Renal pelvis (tissue), 4 donors: ENCODE measurements around the gene MAG. TPM values are rescaled to one million over a fixed set of nuclear protein-coding genes. Genes with fewer than 3 reads are reported as not detected.

Experiments used
- DNase-seq: peaks from one replicate; pipeline ENCODE4 v3.0.0-alpha.2; 2013
- polyA plus RNA-seq, 3 donors: library from polyadenylated mRNA; unstranded; fragments of 120-200 nt; gene quantifications; one replicate each; pipeline ENCODE4 v1.2.1, GENCODE V29; 2013; ENCODE audit not compliant: insufficient read length in 3 of 3

Gene MAG
- polyA plus RNA-seq, 3 donors, result 5.1 to 6.2 (median 5.3) TPM

DNA sequence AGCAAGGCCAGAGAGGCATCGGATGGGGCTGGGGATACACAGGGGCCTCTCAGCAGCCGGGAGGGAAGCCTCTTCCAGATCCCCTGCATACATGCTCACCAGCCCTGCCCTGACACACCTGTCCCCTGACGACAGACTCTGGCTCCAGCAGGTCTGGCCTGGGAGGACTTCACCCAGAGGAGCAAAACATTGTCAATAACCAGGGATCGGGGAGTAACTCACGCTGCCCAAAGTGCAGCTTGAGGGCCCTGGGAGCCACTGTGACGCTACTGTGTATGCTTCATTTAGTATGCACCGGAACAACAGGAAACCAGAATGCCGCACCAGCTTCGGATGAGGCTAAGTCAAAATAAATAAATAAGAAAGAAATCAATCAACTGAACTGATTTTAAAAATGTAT, 24.6 kb downstream of the MAG start:
- DNase-seq, result no peak

DNA sequence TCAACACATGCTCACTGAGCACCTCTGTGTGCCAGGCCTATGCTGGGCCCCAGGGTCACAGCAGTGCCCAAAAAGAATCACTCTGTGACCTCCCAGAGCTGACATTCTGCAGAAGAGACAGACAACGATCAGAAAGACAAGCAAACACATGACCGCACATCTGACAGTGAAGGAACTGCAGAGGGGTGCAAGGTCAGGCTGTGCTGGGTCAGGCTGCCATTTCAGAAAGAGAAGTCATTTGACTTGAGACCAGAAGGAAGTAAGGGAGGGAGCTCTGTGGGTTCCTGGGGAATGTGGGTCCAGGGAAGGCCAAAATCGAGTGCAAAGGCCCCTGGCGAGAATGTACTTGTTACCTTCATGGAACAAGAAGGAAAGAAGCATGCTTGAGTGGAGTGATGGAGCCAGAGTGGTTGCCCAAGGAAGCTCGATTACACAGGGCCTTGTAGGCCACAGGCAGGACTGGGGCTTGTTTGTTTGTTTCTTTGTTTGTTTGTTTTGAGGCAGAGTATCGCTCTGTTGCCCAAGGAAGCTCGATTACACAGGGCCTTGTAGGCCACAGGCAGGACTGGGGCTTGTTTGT, 25.6 kb downstream of the MAG start:
- DNase-seq, result no peak

DNA sequence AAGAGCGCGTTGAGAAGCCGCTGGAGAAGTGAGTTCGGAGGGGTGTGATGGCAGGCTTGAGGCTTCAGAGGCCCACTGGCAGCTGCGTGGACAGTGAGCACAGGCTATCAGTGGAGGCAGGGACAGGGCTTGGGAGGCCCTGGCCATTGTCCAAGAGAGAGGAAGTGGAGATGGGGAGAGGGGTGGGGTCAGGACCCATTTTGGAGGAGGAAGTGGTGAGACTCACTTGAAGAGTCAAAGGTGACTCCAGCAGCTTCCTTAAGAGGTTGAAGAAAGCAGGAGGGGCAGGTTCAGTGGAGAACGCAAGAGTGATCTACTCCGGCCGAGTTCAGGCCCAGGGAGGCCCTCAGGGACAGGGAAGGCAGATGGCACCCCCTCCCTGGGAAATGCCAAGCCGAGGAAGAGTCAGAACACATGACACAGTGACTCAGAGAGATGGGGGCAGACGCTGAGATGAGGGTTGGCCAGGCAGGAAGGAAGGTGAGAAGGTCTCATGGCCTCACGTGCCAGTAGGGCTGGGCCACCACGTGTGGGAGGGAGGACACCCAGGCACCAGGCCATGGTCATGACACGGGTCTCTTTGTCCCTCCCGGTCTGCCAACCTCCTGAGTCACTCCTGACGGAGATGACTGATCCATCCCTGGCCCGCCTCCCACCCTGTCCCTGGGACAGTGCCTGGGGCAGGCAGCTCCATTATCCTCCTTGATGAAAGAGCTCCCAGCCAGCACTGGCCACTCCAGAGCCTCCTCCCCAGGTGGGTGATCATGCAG, 26.9 kb downstream of the MAG start:
- no peak for DNase-seq

DNA sequence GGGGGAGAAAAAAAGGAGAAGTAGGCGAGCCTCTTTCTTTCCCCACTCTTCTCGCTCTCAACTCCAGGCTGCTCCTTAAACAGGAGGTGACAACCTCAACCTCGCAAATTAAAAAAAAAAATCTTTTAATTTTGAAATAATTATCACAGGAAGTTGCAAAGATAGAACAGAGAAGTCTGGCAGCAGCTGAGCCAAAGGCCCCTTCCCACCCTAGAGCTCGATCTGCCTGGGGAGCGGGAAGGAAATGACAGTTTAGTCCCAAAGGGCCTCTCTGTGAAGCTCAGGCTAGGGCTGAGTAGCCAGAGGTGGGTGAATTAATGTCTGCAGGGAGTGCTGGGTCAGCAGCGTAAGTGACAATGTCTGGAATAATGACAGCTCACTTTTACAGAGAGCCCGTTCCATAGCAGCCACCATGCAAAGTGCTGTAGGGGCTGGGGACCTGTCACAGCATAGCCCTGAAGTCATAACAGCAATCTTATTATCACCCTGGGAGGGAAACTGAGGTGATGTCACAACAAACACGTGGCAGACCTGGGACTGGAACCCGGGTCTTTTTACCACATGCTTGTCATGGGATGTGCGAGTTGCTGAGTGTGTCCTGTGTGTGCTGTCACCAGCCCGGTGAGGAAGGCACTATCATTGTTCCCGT, 28.2 kb downstream of the MAG start:
- no peak for DNase-seq

DNA sequence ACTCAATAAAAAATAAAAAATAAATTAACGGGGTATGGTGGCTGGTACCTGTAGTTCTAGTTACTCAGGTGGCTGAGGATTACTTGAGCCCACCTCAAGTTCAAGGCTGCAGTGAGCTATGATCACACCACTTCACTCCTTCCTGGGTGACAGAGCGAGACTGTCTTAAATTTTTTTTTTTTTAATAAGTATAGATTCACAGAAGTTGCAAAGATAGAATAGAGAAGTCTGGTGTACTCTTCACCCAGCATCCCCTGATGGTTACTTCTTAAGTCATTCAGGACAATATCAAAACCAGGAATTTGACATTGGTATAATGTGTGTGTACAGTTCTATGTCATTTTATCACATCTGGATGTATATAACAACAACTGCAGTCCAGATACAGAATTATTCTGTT, 29.3 kb downstream of the MAG start:
- no peak for DNase-seq

DNA sequence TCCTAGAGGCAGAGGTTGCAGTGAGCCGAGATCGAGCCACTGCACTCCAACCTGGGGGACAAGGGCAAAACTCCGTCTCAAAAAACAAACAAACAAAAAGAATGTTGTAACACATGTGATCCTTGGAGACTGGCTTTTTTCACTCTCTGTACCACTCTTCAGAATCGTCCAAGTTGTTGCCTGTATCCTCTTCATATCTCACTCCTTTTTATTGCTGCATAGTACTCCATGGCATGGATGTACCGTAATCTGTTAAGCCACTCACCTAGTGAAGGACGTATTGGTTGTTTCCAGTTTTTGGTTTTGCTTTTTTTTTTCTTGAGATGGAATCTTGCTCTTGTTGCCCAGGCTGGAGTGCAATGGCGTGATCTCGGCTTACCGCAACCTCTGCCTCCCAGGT, 30.1 kb downstream of the MAG start:
- no peak for DNase-seq

DNA sequence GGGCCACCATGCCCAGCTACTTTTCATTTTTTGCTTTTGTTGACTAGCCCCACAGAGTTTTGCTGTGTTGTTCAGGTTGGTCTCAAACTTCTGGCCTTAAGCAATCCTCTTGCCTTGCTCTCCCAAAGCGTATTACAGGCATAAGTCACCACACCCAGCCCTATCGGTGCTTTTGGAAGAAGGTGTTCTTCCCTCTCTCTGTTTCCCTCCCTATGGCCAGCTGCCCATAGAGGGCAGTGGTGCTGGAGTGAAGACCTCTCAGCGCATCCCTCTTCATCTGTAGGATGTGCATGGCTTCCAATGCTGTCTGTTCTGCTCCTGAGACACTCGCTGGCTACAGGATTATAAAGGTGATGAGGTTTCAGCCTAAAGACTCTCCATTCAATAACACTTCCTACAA, 35.7 kb downstream of the MAG start:
- no peak for DNase-seq

DNA sequence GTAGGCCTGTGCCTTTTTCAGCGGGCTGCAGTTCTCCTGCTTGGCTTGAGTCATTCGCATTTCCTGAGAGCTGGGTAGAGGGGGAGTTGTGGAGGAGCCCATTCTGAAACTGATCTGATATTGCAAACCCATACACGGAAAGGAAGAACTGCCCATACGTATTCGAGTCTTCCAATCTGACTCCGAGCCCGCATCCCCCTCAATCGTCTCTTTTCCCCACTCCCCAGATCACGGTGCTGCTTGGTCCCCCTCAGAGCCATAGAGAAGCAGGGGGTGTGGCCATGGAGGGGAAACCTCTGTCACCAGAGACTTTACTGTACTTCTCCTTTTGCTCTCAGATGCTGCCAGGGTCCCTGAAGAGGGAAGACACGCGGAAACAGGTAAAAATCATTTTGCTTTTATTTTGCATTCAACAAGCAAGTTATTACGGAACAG, 36.9 kb downstream of the MAG start, which contains the start of gene CD22:
Gene CD22 (plus strand): TSS at position 337 of the 435 bp plus-strand sequence. CDS start 2,854 bp downstream, outside the sequence.
- DNase-seq, result no peak

DNA sequence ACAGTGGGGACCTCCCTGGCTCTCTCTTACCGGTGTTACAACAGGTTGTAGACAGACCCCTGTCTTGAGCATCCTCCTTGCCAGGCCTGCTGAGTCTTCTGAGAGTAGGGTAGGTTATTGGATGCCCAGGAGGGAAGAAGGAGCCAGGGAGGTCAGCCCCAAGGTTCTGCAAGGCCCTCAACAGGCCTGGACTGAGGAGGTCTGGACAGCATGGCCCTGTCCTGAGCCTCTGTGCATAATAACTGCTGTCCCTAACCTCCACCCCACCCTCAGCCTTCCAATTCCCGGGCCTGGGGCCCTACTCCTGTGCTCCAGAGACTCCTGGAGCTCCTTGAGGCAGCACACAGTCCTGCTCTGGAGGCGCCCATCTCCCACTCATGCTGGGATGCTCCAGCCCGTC, 37.4 kb downstream of the MAG start:
- DNase-seq, result no peak

DNA sequence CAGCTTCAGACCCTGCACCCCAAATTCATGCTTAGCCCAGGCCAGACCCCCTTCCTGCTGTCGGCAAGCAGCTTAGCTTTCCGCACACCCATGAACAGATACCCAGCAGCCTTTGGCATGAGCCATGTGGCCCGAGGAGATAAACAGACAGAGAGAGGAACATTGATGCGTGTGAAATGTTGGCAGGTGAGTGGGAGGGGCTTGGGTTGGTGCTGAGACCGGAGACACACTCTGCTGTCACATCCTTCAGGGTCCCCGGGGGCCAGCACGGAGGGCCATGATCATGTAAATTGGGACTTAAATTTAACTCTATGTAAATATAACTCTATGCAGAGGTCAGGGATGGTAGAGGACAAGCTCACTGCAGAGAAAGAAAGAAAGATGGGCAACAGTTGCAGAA, 38.5 kb downstream of the MAG start:
- no peak for DNase-seq

DNA sequence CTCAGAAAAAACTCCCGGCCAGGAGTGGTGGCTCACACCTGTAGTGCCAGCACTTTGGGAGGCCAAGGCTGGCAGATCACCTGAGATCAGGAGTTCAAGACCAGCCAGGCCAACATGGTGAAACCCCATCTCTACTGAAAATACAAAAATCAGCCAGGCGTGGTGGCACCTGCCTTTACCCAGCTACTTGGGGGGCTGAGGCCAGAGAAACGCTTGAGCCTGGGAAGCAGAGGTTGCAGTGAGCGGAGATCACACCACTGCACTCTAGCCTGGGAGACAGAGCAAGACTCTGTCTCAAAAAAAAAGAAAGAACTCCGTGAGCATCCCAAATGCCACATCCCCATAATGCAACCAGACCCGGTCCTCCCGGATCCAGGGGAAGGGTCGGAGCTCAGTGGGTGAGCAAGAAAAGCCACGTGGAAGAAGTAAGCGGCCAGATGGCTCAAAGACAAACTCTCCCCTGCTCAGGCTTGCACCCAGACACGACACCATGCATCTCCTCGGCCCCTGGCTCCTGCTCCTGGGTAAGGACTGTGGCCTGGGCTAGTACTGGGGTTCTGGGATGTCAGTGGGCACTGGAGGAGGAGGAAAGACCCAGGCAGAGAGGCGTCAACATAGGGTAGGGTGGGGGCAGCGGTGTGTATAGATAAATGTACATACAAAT, 39.7 kb downstream of the MAG start:
- no peak for DNase-seq

DNA sequence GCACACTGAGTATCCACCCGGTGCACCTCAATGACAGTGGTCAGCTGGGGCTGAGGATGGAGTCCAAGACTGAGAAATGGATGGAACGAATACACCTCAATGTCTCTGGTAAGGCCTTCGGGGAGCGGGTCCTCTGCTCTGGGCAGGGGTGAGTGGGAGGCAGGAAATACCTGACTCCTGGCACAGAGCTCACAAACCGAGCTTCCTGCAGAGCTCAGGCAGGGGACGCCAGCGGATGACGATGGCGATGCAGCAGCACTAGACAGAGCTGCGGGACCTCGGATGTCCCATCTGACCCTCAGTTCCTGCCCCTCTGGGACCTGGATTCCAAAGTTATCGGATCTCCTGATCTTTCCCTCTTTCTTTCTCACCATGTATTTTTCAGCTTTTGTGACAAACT, 40.9 kb downstream of the MAG start:
- DNase-seq, result no peak

DNA sequence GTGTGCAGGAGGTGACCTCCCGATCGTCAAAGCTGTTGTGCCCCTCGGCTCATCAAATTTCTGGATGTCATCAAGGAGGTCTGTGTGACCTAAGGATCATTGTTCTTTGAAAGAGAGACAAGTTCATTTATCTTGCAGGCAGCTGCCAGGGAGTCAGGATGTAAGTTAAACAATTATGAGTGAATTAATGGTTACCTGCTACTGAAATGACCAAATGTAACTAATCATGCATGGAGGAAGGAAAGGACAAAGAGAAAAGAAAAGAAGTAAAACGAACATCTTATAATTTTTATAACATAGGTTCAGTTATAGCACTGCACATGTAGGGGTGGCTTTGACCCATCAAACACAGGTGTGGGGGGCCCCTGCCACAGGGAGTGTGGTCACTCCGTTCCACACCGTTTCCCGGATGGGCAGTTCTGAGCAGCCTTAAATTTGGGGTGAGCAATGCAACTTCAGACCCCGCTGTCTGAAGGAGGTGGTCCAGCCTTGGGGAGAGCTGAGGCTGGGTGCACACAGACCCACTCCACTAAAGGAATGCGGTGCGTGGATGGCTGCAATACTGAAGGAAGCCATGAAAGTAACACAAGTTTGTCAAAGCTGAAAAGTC, 42.3 kb downstream of the MAG start:
- no peak for DNase-seq

DNA sequence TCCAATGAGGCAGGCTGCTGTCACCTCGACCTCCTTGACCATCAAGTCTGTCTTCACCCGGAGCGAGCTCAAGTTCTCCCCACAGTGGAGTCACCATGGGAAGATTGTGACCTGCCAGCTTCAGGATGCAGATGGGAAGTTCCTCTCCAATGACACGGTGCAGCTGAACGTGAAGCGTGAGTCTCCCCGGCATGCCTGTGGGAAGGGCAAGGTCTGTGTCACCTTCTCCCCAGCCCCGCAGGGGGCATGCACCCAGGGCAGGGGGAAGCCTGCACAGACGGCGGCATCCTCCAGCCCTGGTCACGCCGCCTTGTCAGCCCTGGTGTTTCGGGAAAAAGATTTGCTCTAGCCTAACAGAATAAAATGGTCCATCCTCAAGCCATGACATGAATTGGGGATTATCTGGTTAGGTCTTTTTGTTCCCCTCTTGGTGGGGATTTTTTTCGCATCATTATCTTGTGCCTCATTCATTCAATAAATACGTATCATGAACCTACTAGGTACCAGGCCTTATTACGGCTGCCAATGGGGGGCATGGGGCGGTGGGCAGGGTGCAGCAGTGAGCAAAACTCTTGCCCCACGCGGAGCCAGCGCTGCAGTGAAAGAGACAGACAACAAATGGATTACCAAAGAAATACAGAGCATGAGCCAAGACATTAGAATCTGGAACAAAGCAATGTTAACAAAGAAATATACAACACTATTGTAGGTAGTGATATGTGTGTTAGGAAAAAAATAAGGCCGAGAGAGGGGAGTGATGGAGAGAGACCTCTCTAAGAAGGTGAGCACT, 44.4 kb downstream of the MAG start:
- DNase-seq, result no peak

DNA sequence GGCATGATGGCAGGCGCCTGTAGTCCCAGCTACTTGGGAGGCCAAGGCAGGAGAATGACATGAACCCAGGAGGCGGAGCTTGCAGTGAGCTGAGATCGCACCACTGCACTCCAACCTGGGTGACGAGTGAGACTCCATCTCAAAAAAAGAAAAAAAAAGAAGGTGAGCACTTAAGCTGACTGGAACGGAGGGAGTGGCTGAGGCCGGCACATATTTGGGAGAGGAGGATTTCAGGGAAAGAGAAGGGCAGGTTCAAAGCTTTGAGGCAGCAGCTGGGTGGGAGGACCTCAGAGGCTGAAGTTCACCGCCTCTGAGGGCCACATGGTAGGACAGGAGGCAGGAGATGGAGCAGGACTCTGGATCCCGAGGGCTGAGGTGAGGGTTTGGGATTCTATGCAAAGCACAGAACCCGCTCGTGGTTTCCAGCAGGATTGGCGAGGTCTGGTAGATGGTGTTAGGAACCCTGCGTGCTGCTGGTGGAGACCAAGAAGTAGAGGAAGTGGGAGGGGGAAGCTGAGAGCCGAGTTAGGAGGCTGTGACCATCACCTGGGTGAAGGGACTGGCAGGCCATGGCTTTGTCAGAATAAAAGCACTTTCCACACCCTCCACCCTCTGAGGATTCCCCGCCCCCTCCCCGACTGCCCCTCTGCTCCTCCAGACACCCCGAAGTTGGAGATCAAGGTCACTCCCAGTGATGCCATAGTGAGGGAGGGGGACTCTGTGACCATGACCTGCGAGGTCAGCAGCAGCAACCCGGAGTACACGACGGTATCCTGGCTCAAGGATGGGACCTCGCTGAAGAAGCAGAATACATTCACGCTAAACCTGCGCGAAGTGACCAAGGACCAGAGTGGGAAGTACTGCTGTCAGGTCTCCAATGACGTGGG, 45.4 kb downstream of the MAG start:
- DNase-seq, result no peak

DNA sequence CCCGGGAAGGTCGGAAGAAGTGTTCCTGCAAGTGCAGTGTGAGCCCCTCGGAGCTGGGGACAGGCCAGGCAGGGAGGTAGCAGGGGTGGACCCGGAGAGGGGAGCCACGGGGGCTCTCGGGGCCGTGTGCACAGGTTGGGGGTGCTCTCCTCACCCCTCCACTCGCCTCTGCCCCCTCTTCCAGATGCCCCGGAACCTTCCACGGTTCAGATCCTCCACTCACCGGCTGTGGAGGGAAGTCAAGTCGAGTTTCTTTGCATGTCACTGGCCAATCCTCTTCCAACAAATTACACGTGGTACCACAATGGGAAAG, 46.0 kb downstream of the MAG start:
- DNase-seq, result no peak

DNA sequence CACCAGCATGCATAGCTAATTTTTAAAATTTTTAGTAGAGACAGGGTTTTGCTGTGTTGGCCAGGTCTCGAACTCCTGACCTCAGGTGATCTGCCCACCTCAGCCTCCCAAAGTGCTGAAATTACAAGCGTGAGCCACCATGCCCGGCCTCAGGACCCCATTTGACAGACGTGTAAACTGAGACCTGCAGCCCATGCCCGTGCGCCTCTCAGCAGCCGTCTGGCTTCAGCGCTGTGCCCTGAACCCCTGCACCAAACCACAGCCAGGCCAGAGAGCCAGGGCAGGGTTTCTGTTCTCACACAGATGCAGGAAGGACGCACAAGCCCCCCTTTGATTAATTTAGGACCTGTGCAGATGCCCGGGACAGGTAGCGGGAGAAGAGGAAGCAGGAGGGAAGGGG, 48.5 kb downstream of the MAG start:
- no peak for DNase-seq

DNA sequence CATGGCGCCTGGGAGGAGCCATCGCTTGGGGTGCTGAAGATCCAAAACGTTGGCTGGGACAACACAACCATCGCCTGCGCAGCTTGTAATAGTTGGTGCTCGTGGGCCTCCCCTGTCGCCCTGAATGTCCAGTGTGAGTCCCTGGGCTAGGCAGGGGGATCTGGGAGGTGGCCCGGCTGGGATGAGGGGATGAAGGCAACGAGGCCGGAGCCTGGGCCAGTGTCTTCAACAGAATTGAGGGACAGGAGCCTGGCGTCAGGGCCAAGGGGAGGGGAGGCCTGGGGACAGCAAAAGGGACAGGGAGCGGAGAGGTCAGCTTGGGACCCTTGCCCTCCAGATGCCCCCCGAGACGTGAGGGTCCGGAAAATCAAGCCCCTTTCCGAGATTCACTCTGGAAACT, 49.0 kb downstream of the MAG start:
- DNase-seq, result no peak

DNA sequence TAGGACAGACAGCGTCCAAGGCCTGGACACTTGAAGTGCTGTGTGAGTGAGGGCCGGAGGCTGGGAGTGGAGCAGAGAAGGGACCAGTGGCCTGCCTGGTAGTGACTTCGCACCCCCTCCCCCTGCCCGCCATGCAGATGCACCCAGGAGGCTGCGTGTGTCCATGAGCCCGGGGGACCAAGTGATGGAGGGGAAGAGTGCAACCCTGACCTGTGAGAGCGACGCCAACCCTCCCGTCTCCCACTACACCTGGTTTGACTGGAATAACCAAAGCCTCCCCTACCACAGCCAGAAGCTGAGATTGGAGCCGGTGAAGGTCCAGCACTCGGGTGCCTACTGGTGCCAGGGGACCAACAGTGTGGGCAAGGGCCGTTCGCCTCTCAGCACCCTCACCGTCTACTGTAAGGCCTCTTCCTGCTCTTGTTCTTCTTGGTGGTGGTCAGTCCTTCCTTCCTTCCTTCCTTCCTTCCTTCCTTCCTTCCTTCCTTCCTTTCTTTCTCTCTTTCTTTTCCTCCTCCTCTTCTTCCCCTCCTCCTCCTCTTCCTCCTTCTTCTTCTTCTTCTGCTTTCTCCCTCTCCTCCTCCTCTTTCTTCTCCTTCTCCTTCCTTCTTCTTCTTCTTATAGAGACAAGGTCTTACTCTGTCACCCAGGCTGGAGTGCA, 49.7 kb downstream of the MAG start:
- DNase-seq, result no peak

DNA sequence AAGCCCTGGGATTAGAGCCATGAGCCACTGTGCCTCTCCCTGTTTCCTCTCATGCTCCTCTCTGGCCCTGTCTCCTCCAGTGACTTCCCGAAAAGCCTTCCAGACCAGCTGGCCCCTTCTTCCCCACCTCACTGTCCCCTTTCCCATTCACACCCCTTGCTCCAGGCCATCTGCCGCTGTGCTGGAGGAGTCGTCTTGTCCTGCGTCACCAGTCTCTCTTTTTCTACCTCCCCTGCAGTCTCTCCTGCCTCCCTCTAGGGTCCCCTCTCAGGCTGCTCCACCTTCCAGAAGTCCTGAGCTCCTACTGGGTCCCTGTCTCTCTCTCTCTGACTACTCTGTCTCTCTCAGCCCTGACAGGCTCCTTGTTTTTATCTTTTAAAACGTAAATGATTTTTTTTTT, 50.5 kb downstream of the MAG start:
- DNase-seq, result no peak
